PFSK-1 (cell line): ENCODE measurements around the gene ZNF189.

Experiments used
- FOXP2 ChIP-seq: optimal IDR thresholded peaks from 2 replicates; pipeline ENCODE3; 2011; ENCODE audit warnings: borderline replicate concordance, control low read depth, inconsistent platforms; ENCODE audit not compliant: insufficient read depth; ENCODE audit errors: extremely low read length, extremely low read depth
- POLR2AphosphoS5 ChIP-seq: IDR thresholded peaks from 2 replicates; pipeline ENCODE4 v1.6.1; 2012; ENCODE audit warnings: low read depth, mild to moderate bottlenecking, control low read depth, low read length, moderate library complexity
- REST ChIP-seq, 2 experiments: IDR thresholded peaks; 2 replicates each; pipeline versions ENCODE4 v1.6.1 to v1.8.0; 2011 to 2012; ENCODE audit warnings: low read depth in 2 of 2, low read length in 2 of 2, control low read depth in 1 of 2, inconsistent platforms in 1 of 2, mild to moderate bottlenecking in 1 of 2, moderate library complexity in 1 of 2; ENCODE audit not compliant: insufficient read depth in 1 of 2
- SIN3A ChIP-seq: IDR thresholded peaks from 2 replicates; pipeline ENCODE4 v1.6.1; 2012; ENCODE audit warnings: mild to moderate bottlenecking, low read length, moderate library complexity, borderline replicate concordance; ENCODE audit not compliant: insufficient read depth
- TAF1 ChIP-seq: IDR thresholded peaks from 2 replicates; pipeline ENCODE4 v1.6.1; 2012; ENCODE audit warnings: low read length, control low read depth, borderline replicate concordance; ENCODE audit not compliant: insufficient read depth

Gene ZNF189

GRCh38 chr9:101376111-101376848 is 22.4 kb upstream of the ZNF189 start:
- TF ChIP-seq TAF1 (no peak), POLR2AphosphoS5 (no peak), FOXP2 (no peak), SIN3A (no peak), REST (IDR thresholded peaks at IDR 0.05; ENCODE audit: insufficient read depth in 1 of 2, low read depth in 2 of 2, low read length in 2 of 2) (no peak)

GRCh38 chr9:101380295-101380694 is 18.4 kb upstream of the ZNF189 start:
- TF ChIP-seq FOXP2 (no peak), TAF1 (no peak), POLR2AphosphoS5 (no peak), SIN3A (no peak)

GRCh38 chr9:101381118-101381517 is 17.5 kb upstream of the ZNF189 start:
- TF ChIP-seq SIN3A: no peak
- no peak for TF ChIP-seq REST (IDR thresholded peaks at IDR 0.05; ENCODE audit: insufficient read depth in 1 of 2, low read depth in 2 of 2, low read length in 2 of 2)
- TF ChIP-seq POLR2AphosphoS5: no peak
- TF ChIP-seq TAF1: no peak
- no peak for TF ChIP-seq FOXP2

- TF ChIP-seq SIN3A: no peak
- TF ChIP-seq POLR2AphosphoS5: no peak
- TF ChIP-seq TAF1: no peak
- no peak for TF ChIP-seq REST (IDR thresholded peaks at IDR 0.05; ENCODE audit: insufficient read depth in 1 of 2, low read depth in 2 of 2, low read length in 2 of 2)
- no peak for TF ChIP-seq FOXP2
These were observed 16.8 kb upstream of the ZNF189 start for GRCh38 chr9:101381833-101382342.

- TF ChIP-seq POLR2AphosphoS5 (no peak), FOXP2 (no peak), SIN3A (no peak), TAF1 (no peak), REST (IDR thresholded peaks at IDR 0.05; ENCODE audit: insufficient read depth in 1 of 2, low read depth in 2 of 2, low read length in 2 of 2) (no peak)
These were observed 15.3 kb upstream of the ZNF189 start for GRCh38 chr9:101383361-101383760.
